Parathyroid adenoma (tissue), 2 donors: ENCODE measurements around the gene MRRF.

Experiments
- H2AFZ ChIP-seq: fragments of 300-600 bp; sonication (generic); one replicate; pipeline ENCODE4 v1.7.0; 2017; ENCODE audit warnings: antibody characterized with exemption, mild to moderate bottlenecking
- H3K27ac ChIP-seq: fragments of 300-600 bp; sonication (generic); one replicate; pipeline ENCODE4 v1.7.0; 2017
- H3K27me3 ChIP-seq: fragments of 300-600 bp; sonication (generic); one replicate; pipeline ENCODE4 v1.7.0; 2017; ENCODE audit warnings: low read length; ENCODE audit not compliant: control insufficient read depth, insufficient read depth
- H3K36me3 ChIP-seq: fragments of 300-600 bp; sonication (generic); one replicate; pipeline ENCODE4 v1.7.0; 2017; ENCODE audit warnings: low read length; ENCODE audit not compliant: control insufficient read depth, insufficient read depth
- H3K4me1 ChIP-seq: fragments of 300-600 bp; sonication (generic); one replicate; pipeline ENCODE4 v1.7.0; 2017; ENCODE audit warnings: control low read depth
- H3K4me2 ChIP-seq: fragments of 300-600 bp; sonication (generic); one replicate; pipeline ENCODE4 v1.7.0; 2017; ENCODE audit warnings: low read length
- H3K4me3 ChIP-seq: fragments of 300-600 bp; sonication (generic); one replicate; pipeline ENCODE4 v1.7.0; 2017; ENCODE audit warnings: low read depth, low read length
- H3K79me2 ChIP-seq: fragments of 300-600 bp; sonication (generic); one replicate; pipeline ENCODE4 v1.7.0; 2017; ENCODE audit warnings: control low read depth
- H3K9ac ChIP-seq: fragments of 300-600 bp; sonication (generic); one replicate; pipeline ENCODE4 v1.7.0; 2017; ENCODE audit warnings: mild to moderate bottlenecking
- H3K9me3 ChIP-seq: fragments of 300-600 bp; sonication (generic); one replicate; pipeline ENCODE4 v1.7.0; 2017; ENCODE audit warnings: low read length; ENCODE audit not compliant: control insufficient read depth
- TF ChIP-seq, protein P1 (sequence below): fragments of 300-600 bp; sonication (generic); IDR thresholded peaks from one replicate; pipeline ENCODE4 v1.7.0; 2017; ENCODE audit warnings: antibody characterized with exemption, mild to moderate bottlenecking
- donor health status: primary hyperparathyroidism.

MRRF gene

DNA sequence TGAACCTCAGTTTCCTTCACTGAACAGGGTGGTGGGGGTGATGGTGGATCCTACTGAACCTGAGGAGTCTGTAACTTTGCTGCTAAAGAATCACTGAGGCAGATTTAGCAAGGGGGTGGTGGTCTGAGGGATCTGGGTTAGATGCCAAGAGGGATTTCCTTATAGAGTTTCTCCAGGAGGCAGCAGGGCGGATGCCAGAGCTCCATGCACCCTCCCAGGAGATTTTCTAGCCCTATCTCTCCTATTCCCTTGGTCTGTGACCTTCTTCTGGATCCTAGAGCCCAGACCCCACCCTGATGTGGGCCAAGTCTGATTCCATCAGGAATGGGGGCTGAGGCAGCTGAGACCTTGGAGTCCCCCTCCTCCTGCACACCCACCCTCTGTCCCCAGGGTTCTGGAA, 112.1 kb downstream of the MRRF start:
- H2AFZ ChIP-seq: no peak overlapping the region
- no peaks in the 10 kb centered on the region for H3K9me3 ChIP-seq
- no peak overlapping the region for H3K9ac ChIP-seq
- H3K36me3 ChIP-seq: no peaks in the 10 kb centered on the region
- H3K79me2 ChIP-seq: no peaks in the 10 kb centered on the region
- H3K4me2 ChIP-seq: no peak overlapping the region
- TF ChIP-seq, protein P1, sequence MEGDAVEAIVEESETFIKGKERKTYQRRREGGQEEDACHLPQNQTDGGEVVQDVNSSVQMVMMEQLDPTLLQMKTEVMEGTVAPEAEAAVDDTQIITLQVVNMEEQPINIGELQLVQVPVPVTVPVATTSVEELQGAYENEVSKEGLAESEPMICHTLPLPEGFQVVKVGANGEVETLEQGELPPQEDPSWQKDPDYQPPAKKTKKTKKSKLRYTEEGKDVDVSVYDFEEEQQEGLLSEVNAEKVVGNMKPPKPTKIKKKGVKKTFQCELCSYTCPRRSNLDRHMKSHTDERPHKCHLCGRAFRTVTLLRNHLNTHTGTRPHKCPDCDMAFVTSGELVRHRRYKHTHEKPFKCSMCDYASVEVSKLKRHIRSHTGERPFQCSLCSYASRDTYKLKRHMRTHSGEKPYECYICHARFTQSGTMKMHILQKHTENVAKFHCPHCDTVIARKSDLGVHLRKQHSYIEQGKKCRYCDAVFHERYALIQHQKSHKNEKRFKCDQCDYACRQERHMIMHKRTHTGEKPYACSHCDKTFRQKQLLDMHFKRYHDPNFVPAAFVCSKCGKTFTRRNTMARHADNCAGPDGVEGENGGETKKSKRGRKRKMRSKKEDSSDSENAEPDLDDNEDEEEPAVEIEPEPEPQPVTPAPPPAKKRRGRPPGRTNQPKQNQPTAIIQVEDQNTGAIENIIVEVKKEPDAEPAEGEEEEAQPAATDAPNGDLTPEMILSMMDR: no peak
- H3K27me3 ChIP-seq: no peaks in the 10 kb centered on the region
- H3K27ac ChIP-seq: no peak overlapping the region
- H3K4me3 ChIP-seq: no peak overlapping the region
- peaks cover 3% of the 10 kb centered on the region for H3K4me1 ChIP-seq

DNA sequence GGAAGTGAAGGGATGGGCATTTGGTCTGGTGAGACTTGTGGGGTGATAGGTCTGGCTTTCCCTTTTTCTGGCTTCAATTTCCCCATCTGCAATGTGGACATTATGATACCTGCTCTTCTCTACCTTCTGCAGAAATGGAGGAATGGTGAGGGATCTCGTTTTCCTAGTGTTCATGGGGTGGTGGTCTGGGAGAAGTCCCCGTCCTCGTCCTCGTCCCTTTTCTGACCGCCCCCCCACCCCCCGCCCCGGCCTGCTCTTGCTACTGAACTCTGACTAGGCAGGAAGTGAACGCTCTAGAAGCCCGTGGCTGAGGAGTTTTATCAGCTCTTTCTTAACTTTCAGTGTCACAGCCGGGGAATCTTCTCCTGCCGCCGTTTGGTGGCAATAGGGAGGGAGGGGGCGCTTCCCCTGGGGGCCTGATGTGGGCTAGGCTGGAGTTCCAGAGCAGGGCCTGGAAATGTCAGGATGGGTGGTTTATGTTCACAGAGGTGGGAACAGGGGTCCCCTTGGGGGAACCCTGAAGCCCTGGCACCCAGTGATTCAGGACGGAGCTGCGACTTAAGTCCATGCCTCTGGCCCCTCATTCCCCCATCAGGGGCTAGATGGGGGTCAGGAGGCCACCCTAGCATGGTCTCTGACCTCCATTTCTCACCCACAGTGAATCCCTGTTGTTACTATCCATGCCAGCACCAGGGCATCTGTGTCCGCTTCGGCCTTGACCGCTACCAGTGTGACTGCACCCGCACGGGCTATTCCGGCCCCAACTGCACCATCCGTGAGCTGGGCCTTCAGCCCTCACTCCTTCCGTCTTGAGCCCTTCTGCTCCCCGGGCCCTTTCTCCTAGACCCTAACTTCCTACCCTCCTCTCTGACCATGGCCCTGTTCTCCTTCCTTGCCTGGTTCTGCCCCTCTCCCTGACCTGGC, 112.8 kb downstream of the MRRF start:
- TF ChIP-seq, protein P1: no peak
- Histone ChIP-seq H3K4me2 (no peak overlapping the region), H3K27me3 (no peaks in the 10 kb centered on the region), H3K36me3 (no peaks in the 10 kb centered on the region), H2AFZ (no peak overlapping the region), H3K79me2 (no peaks in the 10 kb centered on the region), H3K4me3 (no peak overlapping the region), H3K27ac (no peak overlapping the region), H3K9ac (no peak overlapping the region), H3K9me3 (no peaks in the 10 kb centered on the region), H3K4me1 (peaks cover 3% of the 10 kb centered on the region)

DNA sequence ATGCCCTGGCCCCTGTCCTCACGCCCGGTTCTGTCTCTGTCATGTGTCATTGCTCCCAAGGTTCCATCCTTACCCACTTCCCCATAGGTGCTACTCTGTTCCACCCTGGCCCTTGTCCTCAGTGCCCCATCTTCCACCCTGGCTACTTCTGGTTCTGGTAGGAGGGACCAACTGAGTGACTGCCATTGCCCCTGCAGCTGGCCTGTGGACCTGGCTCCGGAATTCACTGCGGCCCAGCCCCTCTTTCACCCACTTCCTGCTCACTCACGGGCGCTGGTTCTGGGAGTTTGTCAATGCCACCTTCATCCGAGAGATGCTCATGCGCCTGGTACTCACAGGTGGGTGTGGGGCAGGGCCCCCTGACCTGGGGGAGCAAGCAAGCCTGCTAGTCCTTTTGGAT, 113.6 kb downstream of the MRRF start:
- Histone ChIP-seq H3K79me2 (no peaks in the 10 kb centered on the region), H3K4me3 (no peak overlapping the region), H3K4me1 (peaks cover 3% of the 10 kb centered on the region), H3K27ac (no peak overlapping the region), H3K27me3 (no peaks in the 10 kb centered on the region), H3K9ac (no peak overlapping the region), H2AFZ (no peak overlapping the region), H3K36me3 (no peaks in the 10 kb centered on the region), H3K4me2 (no peak overlapping the region), H3K9me3 (no peaks in the 10 kb centered on the region)
- TF ChIP-seq, protein P1: no peak

DNA sequence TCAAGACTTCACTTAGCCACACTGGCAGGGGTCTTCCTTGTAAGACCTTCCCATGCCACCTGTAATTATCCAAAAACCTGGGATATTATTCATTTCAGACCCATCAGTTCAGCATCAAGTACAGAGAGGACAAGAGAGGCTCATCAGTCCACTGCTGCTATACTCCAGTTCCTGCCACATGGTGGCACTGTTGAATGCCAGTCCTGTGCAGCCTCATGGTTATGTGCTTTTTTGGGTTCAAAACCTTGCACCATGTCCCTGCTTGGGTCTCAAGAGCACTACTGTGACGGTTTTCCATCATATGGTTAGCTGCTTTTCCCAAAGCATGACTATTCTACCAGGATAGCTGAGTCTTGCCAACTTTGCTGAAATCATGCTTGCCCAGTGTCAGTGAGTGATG, 114.7 kb downstream of the MRRF start:
- Histone ChIP-seq H3K79me2 (no peaks in the 10 kb centered on the region), H3K27ac (no peak overlapping the region), H3K9me3 (no peaks in the 10 kb centered on the region), H3K36me3 (no peaks in the 10 kb centered on the region), H2AFZ (no peak overlapping the region), H3K9ac (no peak overlapping the region), H3K4me1 (peaks cover 3% of the 10 kb centered on the region), H3K27me3 (no peaks in the 10 kb centered on the region), H3K4me3 (no peak overlapping the region), H3K4me2 (no peak overlapping the region)
- TF ChIP-seq, protein P1: no peak

DNA sequence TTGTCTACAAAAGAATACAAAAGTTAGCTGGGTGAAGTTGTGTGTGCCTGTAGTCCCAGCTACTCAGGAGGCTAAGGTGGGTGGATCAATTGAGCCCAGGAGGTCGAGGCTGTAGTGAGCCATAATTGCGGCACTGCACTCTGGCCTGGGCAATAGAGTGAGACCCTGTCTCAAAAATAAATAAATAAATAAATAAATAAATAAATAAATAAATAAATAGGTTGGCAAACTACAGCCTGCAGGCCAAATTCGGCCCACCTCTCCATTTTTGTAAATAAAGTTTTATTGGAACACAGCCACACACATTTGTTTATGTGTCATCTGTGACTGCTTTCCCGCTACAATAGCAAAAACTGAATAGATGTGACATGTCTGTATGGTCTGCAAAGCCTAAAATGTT, 115.6 kb downstream of the MRRF start:
- Histone ChIP-seq H3K79me2 (no peaks in the 10 kb centered on the region), H3K9me3 (no peaks in the 10 kb centered on the region), H3K4me2 (no peak overlapping the region), H3K4me3 (no peak overlapping the region), H3K27me3 (no peaks in the 10 kb centered on the region), H3K9ac (no peak overlapping the region), H3K4me1 (peaks cover 3% of the 10 kb centered on the region), H2AFZ (no peak overlapping the region), H3K36me3 (no peaks in the 10 kb centered on the region), H3K27ac (no peak overlapping the region)
- TF ChIP-seq, protein P1: no peak
